Mesenchymal stem cell (in vitro differentiated cells and primary cell): Measurements from ENCODE around the gene UBA52.

Experiments used
- DNase-seq: peaks from one replicate; pipeline ENCODE4 v3.0.0-alpha.2; 2013
- H2AFZ ChIP-seq: one replicate; pipeline ENCODE4 v1.6.1; 2013; ENCODE audit warnings: low read depth, mild to moderate bottlenecking, control low read depth, inconsistent platforms, low read length, moderate library complexity
- H2AK5ac ChIP-seq: 2 replicates; pipeline ENCODE4 v1.6.1; 2013; ENCODE audit warnings: low read length, moderate library complexity, mild to moderate bottlenecking, inconsistent platforms; ENCODE audit not compliant: severe bottlenecking
- H2BK120ac ChIP-seq: one replicate; pipeline ENCODE4 v1.6.1; 2013; ENCODE audit warnings: low read depth, mild to moderate bottlenecking, inconsistent platforms, low read length, moderate library complexity
- H2BK12ac ChIP-seq, 2 experiments: one replicate each; pipeline ENCODE4 v1.6.1; 2013; ENCODE audit warnings: inconsistent platforms in 2 of 2, low read length in 2 of 2, mild to moderate bottlenecking in 2 of 2, moderate library complexity in 2 of 2, control low read depth in 1 of 2
- H2BK15ac ChIP-seq: one replicate; pipeline ENCODE4 v1.6.1; 2013; ENCODE audit warnings: mild to moderate bottlenecking, low read depth, inconsistent platforms; ENCODE audit not compliant: poor library complexity, severe bottlenecking
- H2BK5ac ChIP-seq: 2 replicates; pipeline ENCODE4 v1.6.1; 2013; ENCODE audit warnings: low read depth, mild to moderate bottlenecking, low read length, control low read depth, inconsistent platforms; ENCODE audit not compliant: poor library complexity, severe bottlenecking
- H3K14ac ChIP-seq, 2 experiments: one replicate each; pipeline ENCODE4 v1.6.1; 2013; ENCODE audit warnings: inconsistent platforms in 2 of 2, low read length in 2 of 2, control low read depth in 1 of 2, mild to moderate bottlenecking in 1 of 2, moderate library complexity in 1 of 2
- H3K18ac ChIP-seq, 2 experiments: one replicate each; pipeline ENCODE4 v1.6.1; 2013; ENCODE audit warnings: inconsistent platforms in 2 of 2, low read length in 2 of 2, control low read depth in 1 of 2, low read depth in 1 of 2, mild to moderate bottlenecking in 1 of 2
- H3K23ac ChIP-seq, 2 experiments: one replicate each; pipeline ENCODE4 v1.6.1; 2013; ENCODE audit warnings: inconsistent platforms in 2 of 2, low read length in 2 of 2, mild to moderate bottlenecking in 2 of 2, moderate library complexity in 2 of 2, control low read depth in 1 of 2
- H3K27ac ChIP-seq: 2 replicates; pipeline ENCODE4 v1.5.1; 2013; ENCODE audit warnings: mild to moderate bottlenecking, moderate library complexity, low read length, control low read depth, inconsistent platforms; ENCODE audit not compliant: poor library complexity, severe bottlenecking
- H3K27me3 ChIP-seq, 2 experiments: 2 replicates each; pipeline versions ENCODE4 v1.6.1 to v1.7.0; 2013; ENCODE audit warnings: low read length in 2 of 2, mild to moderate bottlenecking in 2 of 2, moderate library complexity in 2 of 2, control low read depth in 1 of 2, inconsistent platforms in 1 of 2; ENCODE audit not compliant: control insufficient read depth in 1 of 2, insufficient read depth in 1 of 2
- H3K36me3 ChIP-seq, 2 experiments: 2 replicates each; pipeline versions ENCODE4 v1.6.1 to v1.7.0; 2013; ENCODE audit warnings: low read length in 2 of 2, control low read depth in 1 of 2, inconsistent platforms in 1 of 2, low read depth in 1 of 2, mild to moderate bottlenecking in 1 of 2; ENCODE audit not compliant: insufficient read depth in 2 of 2, control insufficient read depth in 1 of 2
- H3K4ac ChIP-seq, 2 experiments: one replicate each; pipeline ENCODE4 v1.6.1; 2013; ENCODE audit warnings: inconsistent platforms in 2 of 2, low read length in 2 of 2, mild to moderate bottlenecking in 2 of 2, moderate library complexity in 2 of 2, control low read depth in 1 of 2, low read depth in 1 of 2
- H3K4me1 ChIP-seq: 2 replicates; pipeline ENCODE4 v1.6.1; 2013; ENCODE audit warnings: low read depth, low read length, control low read depth; ENCODE audit not compliant: control insufficient read depth, insufficient read depth
- H3K4me2 ChIP-seq: 2 replicates; pipeline ENCODE4 v1.6.1; 2013; ENCODE audit warnings: low read length, mild to moderate bottlenecking, inconsistent platforms; ENCODE audit not compliant: poor library complexity, severe bottlenecking
- H3K4me3 ChIP-seq, 2 experiments: 2 replicates each; pipeline versions ENCODE4 v1.5.1 to v1.7.0; 2013; ENCODE audit warnings: low read length in 2 of 2, mild to moderate bottlenecking in 2 of 2, control low read depth in 1 of 2, low read depth in 1 of 2; ENCODE audit not compliant: insufficient read depth in 1 of 2
- H3K79me1 ChIP-seq: replicated peaks from 2 replicates; pipeline ENCODE4 v1.6.1; 2013; ENCODE audit warnings: mild to moderate bottlenecking, control low read depth, low read length, inconsistent platforms; ENCODE audit not compliant: poor library complexity, severe bottlenecking
- H3K9ac ChIP-seq: 2 replicates; pipeline ENCODE4 v1.7.0; 2013; ENCODE audit warnings: mild to moderate bottlenecking, low read length, moderate library complexity
- H3K9me3 ChIP-seq: 2 replicates; pipeline ENCODE4 v1.7.0; 2013; ENCODE audit warnings: mild to moderate bottlenecking, low read length; ENCODE audit not compliant: control insufficient read depth
- H4K8ac ChIP-seq: one replicate; pipeline ENCODE4 v1.6.1; 2013; ENCODE audit warnings: inconsistent platforms, mild to moderate bottlenecking, low read length, moderate library complexity
- H4K91ac ChIP-seq: one replicate; pipeline ENCODE4 v1.6.1; 2013; ENCODE audit warnings: mild to moderate bottlenecking, low read length, inconsistent platforms
- WGBS: methylation state at CpG from one replicate; pipeline ENCODE4 v1.1.7; 2013; ENCODE audit warnings: mixed read lengths; 5-methylcytosine and 5-hydroxymethylcytosine counted together

Gene UBA52

GRCh38 chr19:18607226-18608101 is 35.8 kb downstream of the UBA52 start:
- no peak overlapping the region for H2AK5ac ChIP-seq
- H3K27ac ChIP-seq, result no peak overlapping the region
- no peak overlapping the region for H3K4me2 ChIP-seq
- H3K14ac ChIP-seq, result no peak overlapping the region
- H2BK15ac ChIP-seq, result peak overlapping the region; percentile 76
- no peak overlapping the region for H2AFZ ChIP-seq
- H3K4me1 ChIP-seq, result peaks cover 45% of the 10 kb centered on the region
- no peak overlapping the region for H4K91ac ChIP-seq
- no peak overlapping the region for H2BK120ac ChIP-seq
- H4K8ac ChIP-seq, result no peak overlapping the region
- no peak overlapping the region for H3K4ac ChIP-seq
- no peak overlapping the region for H3K23ac ChIP-seq
- no peaks in the 10 kb centered on the region for H3K79me1 ChIP-seq
- H2BK12ac ChIP-seq, result no peak overlapping the region
- DNase-seq, result no peak
- 4% methylated on average over 56 of the region's 68 CpGs for WGBS
- no peak overlapping the region for H2BK5ac ChIP-seq
- H3K36me3 ChIP-seq, result no peaks in the 10 kb centered on the region
- peak overlapping the region; percentile 26 for H3K9ac ChIP-seq
- H3K27me3 ChIP-seq, result peaks cover 62 to 85% of the 10 kb centered on the region in 2 experiments
- peak overlapping the region; percentile 15 to 65 for H3K4me3 ChIP-seq
- H3K9me3 ChIP-seq, result no peaks in the 10 kb centered on the region
- no peak overlapping the region for H3K18ac ChIP-seq

GRCh38 chr19:18608102-18608804 is 36.6 kb downstream of the UBA52 start:
- Histone ChIP-seq H3K23ac (no peak overlapping the region), H3K4me1 (peaks cover 53% of the 10 kb centered on the region), H2BK12ac (no peak overlapping the region), H3K4ac (no peak overlapping the region), H3K9ac (no peak overlapping the region), H3K4me2 (no peak overlapping the region), H3K18ac (no peak overlapping the region), H3K79me1 (no peaks in the 10 kb centered on the region), H3K36me3 (no peaks in the 10 kb centered on the region), H2AK5ac (no peak overlapping the region), H2BK5ac (no peak overlapping the region), H2AFZ (no peak overlapping the region), H2BK15ac (no peak overlapping the region), H2BK120ac (no peak overlapping the region), H3K27ac (no peak overlapping the region), H3K14ac (no peak overlapping the region), H3K27me3 (peaks cover 67 to 83% of the 10 kb centered on the region in 2 experiments), H3K9me3 (no peaks in the 10 kb centered on the region), H3K4me3 (no peak overlapping the region), H4K91ac (no peak overlapping the region), H4K8ac (no peak overlapping the region)
- no peak for DNase-seq
- WGBS, result 21% methylated on average over 5 of the region's 5 CpGs

DNA sequence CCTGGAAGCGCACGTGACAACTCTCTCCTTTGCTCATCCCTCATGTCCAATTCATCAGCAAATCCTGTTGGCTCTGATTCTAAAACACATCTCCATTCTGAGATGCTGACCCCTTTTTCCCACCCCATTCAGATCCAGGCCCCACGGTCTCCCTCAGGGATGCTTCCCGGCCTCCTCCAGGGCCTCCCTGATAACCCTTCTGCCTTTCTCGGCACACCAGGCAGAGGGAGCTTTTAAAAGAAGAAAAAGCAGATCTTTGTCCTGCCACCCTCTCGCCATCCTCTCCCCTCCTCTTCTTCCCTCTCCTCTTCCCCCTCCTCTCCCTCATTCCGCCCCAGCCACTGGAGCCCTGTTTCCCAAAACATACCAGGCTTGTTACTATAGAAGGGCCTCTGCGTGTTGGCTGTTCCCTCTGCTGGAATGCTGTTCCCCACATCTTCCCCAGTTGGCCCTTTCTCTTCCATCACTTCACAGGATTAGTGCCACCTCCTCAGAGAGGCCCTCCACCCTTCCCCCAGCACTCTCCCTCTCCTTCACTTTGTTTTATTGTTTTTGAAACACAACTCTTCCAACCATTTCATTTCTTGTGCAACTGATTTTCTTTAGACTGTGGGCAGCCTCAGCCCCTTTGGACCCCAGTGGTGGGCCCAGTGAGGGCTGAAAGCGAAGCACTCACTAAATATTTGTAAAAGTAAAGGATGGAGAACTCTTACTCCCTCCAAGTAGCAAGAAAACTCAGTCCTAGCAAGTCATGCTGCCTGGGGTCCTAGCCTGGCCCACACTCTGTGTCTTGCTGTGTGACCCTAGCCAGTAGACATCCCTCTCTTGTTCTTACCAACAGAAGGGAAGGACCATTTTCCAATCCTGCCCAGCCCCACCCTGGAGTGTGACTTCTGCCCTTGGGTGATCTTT is 37.4 kb downstream of the UBA52 start:
- Histone ChIP-seq H3K23ac (no peak overlapping the region), H4K91ac (no peak overlapping the region), H3K27ac (no peak overlapping the region), H3K18ac (no peak overlapping the region), H2BK12ac (no peak overlapping the region), H3K4me1 (peaks cover 52% of the 10 kb centered on the region), H3K9me3 (no peaks in the 10 kb centered on the region), H3K27me3 (peaks cover 72 to 84% of the 10 kb centered on the region in 2 experiments), H2BK15ac (peak overlapping the region; percentile 13), H2BK5ac (no peak overlapping the region), H3K79me1 (no peaks in the 10 kb centered on the region), H3K9ac (no peak overlapping the region), H3K36me3 (no peaks in the 10 kb centered on the region), H2AFZ (no peak overlapping the region), H2AK5ac (no peak overlapping the region), H3K4ac (no peak overlapping the region), H3K4me3 (no peak overlapping the region), H4K8ac (no peak overlapping the region), H3K4me2 (no peak overlapping the region), H2BK120ac (no peak overlapping the region), H3K14ac (no peak overlapping the region)
- no peak for DNase-seq
- WGBS, result 32% methylated on average over 9 of the region's 9 CpGs
